H9 (cell line): Measurements from ENCODE around the gene SUMF1. TPM values are rescaled to one million over a fixed set of nuclear protein-coding genes. Genes with fewer than 3 reads are reported as not detected.
A peak's percentile ranks its signal among the peaks of the same experiment; 100 is the strongest.

Experiments used
- DNase-seq: peaks from one replicate; pipeline ENCODE4 v3.0.0-alpha.2; 2017
- H2AFZ ChIP-seq: one replicate; pipeline ENCODE4 v1.6.1; 2013; ENCODE audit warnings: mild to moderate bottlenecking, low read length, control low read depth, moderate library complexity
- H2AK5ac ChIP-seq: 2 replicates; pipeline ENCODE4 v1.6.1; 2013; ENCODE audit warnings: low read length, control low read depth, mixed read lengths; ENCODE audit not compliant: insufficient read length
- H2BK120ac ChIP-seq: one replicate; pipeline ENCODE4 v1.6.1; 2013; ENCODE audit warnings: low read depth, mild to moderate bottlenecking, low read length, control low read depth, inconsistent platforms; ENCODE audit not compliant: poor library complexity, severe bottlenecking
- H2BK12ac ChIP-seq: 2 replicates; pipeline ENCODE4 v1.6.1; 2013; ENCODE audit warnings: low read length, control low read depth, mixed read lengths, low read depth; ENCODE audit not compliant: insufficient read length
- H2BK15ac ChIP-seq: 2 replicates; pipeline ENCODE4 v1.6.1; 2013; ENCODE audit warnings: low read depth, low read length, control low read depth
- H2BK20ac ChIP-seq: one replicate; pipeline ENCODE4 v1.6.1; 2013; ENCODE audit warnings: low read depth, mild to moderate bottlenecking, low read length, control low read depth, inconsistent platforms; ENCODE audit not compliant: poor library complexity, severe bottlenecking
- H2BK5ac ChIP-seq: 2 replicates; pipeline ENCODE4 v1.6.1; 2013; ENCODE audit warnings: low read length, control low read depth, mixed read lengths; ENCODE audit not compliant: insufficient read length
- H3K14ac ChIP-seq: 2 replicates; pipeline ENCODE4 v1.6.1; 2013; ENCODE audit warnings: low read length, control low read depth; ENCODE audit not compliant: insufficient read depth
- H3K18ac ChIP-seq: 2 replicates; pipeline ENCODE4 v1.6.1; 2013; ENCODE audit warnings: low read depth, mild to moderate bottlenecking, mixed read lengths, low read length, control low read depth; ENCODE audit not compliant: insufficient read length
- H3K23ac ChIP-seq: 2 replicates; pipeline ENCODE4 v1.6.1; 2013; ENCODE audit warnings: low read length, control low read depth, mixed read lengths, low read depth; ENCODE audit not compliant: insufficient read length
- H3K23me2 ChIP-seq: 2 replicates; pipeline ENCODE4 v1.6.1; 2013; ENCODE audit warnings: low read depth, mild to moderate bottlenecking, mixed read lengths, low read length, control low read depth; ENCODE audit not compliant: insufficient read length, poor library complexity, severe bottlenecking
- H3K27ac ChIP-seq: 2 replicates; pipeline ENCODE4 v1.5.1; 2013; ENCODE audit warnings: low read length, control low read depth, mixed read lengths, low read depth; ENCODE audit not compliant: insufficient read length
- H3K27me3 ChIP-seq: 2 replicates; pipeline ENCODE4 v1.6.1; 2013; ENCODE audit warnings: low read length, control low read depth, inconsistent platforms; ENCODE audit not compliant: insufficient read depth
- H3K4ac ChIP-seq: 2 replicates; pipeline ENCODE4 v1.6.1; 2013; ENCODE audit warnings: low read depth, mild to moderate bottlenecking, control low read depth, inconsistent platforms, low read length, moderate library complexity
- H3K4me1 ChIP-seq: 2 replicates; pipeline ENCODE4 v1.6.1; 2013; ENCODE audit warnings: low read length, control low read depth, inconsistent platforms; ENCODE audit not compliant: insufficient read depth
- H3K4me2 ChIP-seq: 2 replicates; pipeline ENCODE4 v1.6.1; 2013; ENCODE audit warnings: low read length, control low read depth, mixed read lengths; ENCODE audit not compliant: insufficient read length, insufficient read depth
- H3K56ac ChIP-seq: 2 replicates; pipeline ENCODE4 v1.6.1; 2013; ENCODE audit warnings: low read depth, mild to moderate bottlenecking, mixed read lengths, low read length, control low read depth; ENCODE audit not compliant: insufficient read length
- H3K79me1 ChIP-seq: 2 replicates; pipeline ENCODE4 v1.6.1; 2013; ENCODE audit warnings: low read depth, mild to moderate bottlenecking, moderate library complexity, low read length, control low read depth, inconsistent platforms; ENCODE audit not compliant: insufficient read depth, poor library complexity, severe bottlenecking
- H3K79me2 ChIP-seq: 2 replicates; pipeline ENCODE4 v1.6.1; 2013; ENCODE audit warnings: low read length, control low read depth, inconsistent platforms; ENCODE audit not compliant: insufficient read depth
- H3K9ac ChIP-seq: 2 replicates; pipeline ENCODE4 v1.6.1; 2013; ENCODE audit warnings: low read length, control low read depth, mixed read lengths; ENCODE audit not compliant: insufficient read length; ENCODE audit errors: extremely low read depth
- H3K9me3 ChIP-seq: one replicate; pipeline ENCODE4 v1.6.1; 2013; ENCODE audit warnings: low read depth, low read length, inconsistent platforms; ENCODE audit not compliant: control insufficient read depth
- H3T11ph ChIP-seq: one replicate; pipeline ENCODE4 v1.6.1; 2013; ENCODE audit warnings: mild to moderate bottlenecking, low read length, control low read depth, inconsistent platforms
- H4K20me1 ChIP-seq: one replicate; pipeline ENCODE4 v1.6.1; 2013; ENCODE audit not compliant: control insufficient read depth, insufficient read length, insufficient read depth
- H4K5ac ChIP-seq: 2 replicates; pipeline ENCODE4 v1.6.1; 2013; ENCODE audit warnings: low read depth, mild to moderate bottlenecking, mixed read lengths, low read length, control low read depth; ENCODE audit not compliant: insufficient read length
- H4K8ac ChIP-seq: replicated peaks from 2 replicates; pipeline ENCODE4 v1.6.1; 2013; ENCODE audit warnings: low read length, control low read depth, mixed read lengths, low read depth; ENCODE audit not compliant: insufficient read length
- H4K91ac ChIP-seq: 2 replicates; pipeline ENCODE4 v1.6.1; 2013; ENCODE audit warnings: low read depth, mild to moderate bottlenecking, moderate library complexity, mixed read lengths, low read length, control low read depth; ENCODE audit not compliant: insufficient read length
- H3K27ac Mint-ChIP-seq, 3 experiments: 2 replicates in 2 of 3; 3 replicates in 1 of 3; pipeline ENCODE4 v1.8.0; 2020 to 2021; ENCODE audit warnings: mixed read lengths in 3 of 3, mild to moderate bottlenecking in 1 of 3, moderate library complexity in 1 of 3
- H3K27me3 Mint-ChIP-seq: 2 replicates; pipeline ENCODE4 v1.8.0; 2021; ENCODE audit warnings: low read depth, mild to moderate bottlenecking, moderate library complexity, mixed read lengths
- H3K36me3 Mint-ChIP-seq, 3 experiments: 2 replicates in 2 of 3; 3 replicates in 1 of 3; pipeline ENCODE4 v1.8.0; 2020 to 2021; ENCODE audit warnings: low read depth in 3 of 3, mixed read lengths in 3 of 3; ENCODE audit not compliant: insufficient read depth in 1 of 3
- H3K4me1 Mint-ChIP-seq, 2 experiments: 2 replicates each; pipeline ENCODE4 v1.8.0; 2020; ENCODE audit warnings: mixed read lengths in 2 of 2
- H3K4me3 Mint-ChIP-seq, 2 experiments: 2 replicates in 1 of 2; 3 replicates in 1 of 2; pipeline ENCODE4 v1.8.0; 2020 to 2021; ENCODE audit warnings: mild to moderate bottlenecking in 2 of 2, mixed read lengths in 2 of 2, moderate library complexity in 1 of 2
- H3K9me3 Mint-ChIP-seq, 2 experiments: 2 replicates in 1 of 2; 3 replicates in 1 of 2; pipeline ENCODE4 v1.8.0; 2020; ENCODE audit warnings: mild to moderate bottlenecking in 2 of 2, mixed read lengths in 2 of 2, moderate library complexity in 1 of 2
- CTCF ChIP-seq: fragments of 200-600 bp; sonication (generic); conservative IDR thresholded peaks from 3 replicates; pipeline ENCODE4 v1.8.0; 2021; ENCODE audit warnings: antibody characterized with exemption, mild to moderate bottlenecking
- WGBS: extraction: QIAGEN DNeasy Blood & Tissue Kit; methylation state at CpG from one replicate; pipeline ENCODE4 v1.1.7; 2013; ENCODE audit warnings: missing lambda C conversion rate, low lambda C conversion rate, mixed read lengths; ENCODE audit not compliant: insufficient read length; ENCODE audit errors: extremely low coverage; 5-methylcytosine and 5-hydroxymethylcytosine counted together
- total RNA-seq: library from RNA; stranded (reverse); gene quantifications from 2 replicates; pipeline ENCODE4 v1.2.1, GENCODE V29; 2021

Gene SUMF1
- total RNA-seq, 1 experiment from 2014 or later, result 9.5 TPM

- H3K23ac ChIP-seq, result no peak overlapping the region
- H2BK15ac ChIP-seq, result no peak overlapping the region
- H3K27ac Mint-ChIP-seq, result peak overlapping the region in 1 of 3 experiments; percentile 45; a peak in 1 of 7 replicates
- no peak overlapping the region for H3K14ac ChIP-seq
- no peak overlapping the region for H3K9ac ChIP-seq
- H4K5ac ChIP-seq, result no peak overlapping the region
- H3K4me2 ChIP-seq, result no peak overlapping the region
- H3K4me1 ChIP-seq, result no peaks in the 10 kb centered on the region
- H2BK12ac ChIP-seq, result no peak overlapping the region
- H3K9me3 Mint-ChIP-seq, result no peaks in the 10 kb centered on the region
- H3K4me3 Mint-ChIP-seq, result no peak overlapping the region
- no peak overlapping the region for H4K91ac ChIP-seq
- H2BK20ac ChIP-seq, result no peak overlapping the region
- no peak overlapping the region for H3K56ac ChIP-seq
- H3K23me2 ChIP-seq, result no peaks in the 10 kb centered on the region
- H2AK5ac ChIP-seq, result no peak overlapping the region
- no peak overlapping the region for H3K27ac ChIP-seq
- no peak overlapping the region for H3K18ac ChIP-seq
- H2BK120ac ChIP-seq, result no peak overlapping the region
- no peaks in the 10 kb centered on the region for H3K4me1 Mint-ChIP-seq
- no peak overlapping the region for H3K4ac ChIP-seq
- H2AFZ ChIP-seq, result no peak overlapping the region
- no peaks in the 10 kb centered on the region for H4K20me1 ChIP-seq
- no peak overlapping the region for H3T11ph ChIP-seq
- no peaks in the 10 kb centered on the region for H3K9me3 ChIP-seq
- no peaks in the 10 kb centered on the region for H3K79me1 ChIP-seq
- WGBS, result no CpG with 5 or more reads among the region's 2 CpGs
- no peak for DNase-seq
- H2BK5ac ChIP-seq, result no peak overlapping the region
- H4K8ac ChIP-seq, result no peak overlapping the region
- TF ChIP-seq CTCF, result no peak
- no peaks in the 10 kb centered on the region for H3K27me3 ChIP-seq
- H3K36me3 Mint-ChIP-seq, result no peaks in the 10 kb centered on the region; a peak in 1 of 7 replicates
- H3K79me2 ChIP-seq, result no peaks in the 10 kb centered on the region
- no peaks in the 10 kb centered on the region for H3K27me3 Mint-ChIP-seq
These were observed 62.2 kb downstream of the SUMF1 start for GRCh38 chr3:4404881-4405280.
